Neural cell (in vitro differentiated cells): ENCODE results near the gene SKA3. TPM values are rescaled to one million over a fixed set of nuclear protein-coding genes. Genes with fewer than 3 reads are reported as not detected.

ENCODE experiments used
- H2AFZ ChIP-seq: fragments of 200-600, 300-800 bp; sonication (generic), shearing (Covaris generic); 2 replicates; pipeline ENCODE4 v1.6.0; 2014; ENCODE audit warnings: low read depth, mild to moderate bottlenecking, antibody characterized with exemption, low read length, moderate library complexity
- H3F3A ChIP-seq: fragments of 200-600 bp; shearing (Covaris generic); 2 replicates; pipeline ENCODE4 v1.6.1; 2016; ENCODE audit warnings: mild to moderate bottlenecking, moderate library complexity, mixed read lengths, antibody characterized with exemption, low read length; ENCODE audit not compliant: insufficient read depth, poor library complexity, severe bottlenecking
- H3K27ac ChIP-seq: fragments of 200-600, 300-800 bp; sonication (generic), shearing (Covaris generic); 2 replicates; pipeline ENCODE4 v1.5.1; 2014; ENCODE audit warnings: mild to moderate bottlenecking, low read length, moderate library complexity
- H3K27me3 ChIP-seq: fragments of 300-800, 200-600 bp; sonication (generic), shearing (Covaris generic); 2 replicates; pipeline ENCODE4 v1.6.0; 2014; ENCODE audit warnings: mild to moderate bottlenecking, low read depth, low read length, moderate library complexity; ENCODE audit not compliant: insufficient read depth
- H3K36me3 ChIP-seq: fragments of 300-800, 200-600 bp; sonication (generic), shearing (Covaris generic); 2 replicates; pipeline ENCODE4 v1.5.1; 2014; ENCODE audit warnings: mild to moderate bottlenecking, antibody characterized with exemption, low read length, moderate library complexity; ENCODE audit not compliant: insufficient read depth
- H3K4me2 ChIP-seq: fragments of 300-800, 200-600 bp; sonication (generic), shearing (Covaris generic); 2 replicates; pipeline ENCODE4 v1.6.0; 2014; ENCODE audit warnings: mild to moderate bottlenecking, low read length
- H3K4me3 ChIP-seq: fragments of 300-800, 200-600 bp; sonication (generic), shearing (Covaris generic); 2 replicates; pipeline ENCODE4 v1.5.1; 2014; ENCODE audit warnings: mild to moderate bottlenecking, low read length, moderate library complexity
- H3K79me2 ChIP-seq: fragments of 200-600 bp; shearing (Covaris generic); replicated peaks from 2 replicates; pipeline ENCODE4 v1.6.0; 2014; ENCODE audit warnings: mild to moderate bottlenecking, low read length, moderate library complexity; ENCODE audit not compliant: insufficient read depth
- H3K9ac ChIP-seq: fragments of 300-800, 200-600 bp; sonication (generic), shearing (Covaris generic); 2 replicates; pipeline ENCODE4 v1.6.1; 2016; ENCODE audit warnings: mild to moderate bottlenecking, low read length, mixed read lengths
- H3K9me2 ChIP-seq: fragments of 200-600 bp; shearing (Covaris generic); 2 replicates; pipeline ENCODE4 v1.6.1; 2016; ENCODE audit warnings: mild to moderate bottlenecking, low read length, mixed read lengths; ENCODE audit not compliant: insufficient read depth
- H3K9me3 ChIP-seq: fragments of 200-600, 300-800 bp; sonication (generic), shearing (Covaris generic); 2 replicates; pipeline ENCODE4 v1.6.1; 2016; ENCODE audit warnings: mild to moderate bottlenecking, mixed run types, low read length, moderate library complexity, mixed read lengths
- H4K20me1 ChIP-seq: fragments of 200-600 bp; shearing (Covaris generic); 2 replicates; pipeline ENCODE4 v1.6.1; 2016; ENCODE audit warnings: mild to moderate bottlenecking, mixed run types; ENCODE audit not compliant: insufficient read depth
- CTCF ChIP-seq: fragments of 450-650 bp; IDR thresholded peaks from 2 replicates; pipeline ENCODE4 v1.5.1; 2014; ENCODE audit warnings: antibody characterized with exemption, mild to moderate bottlenecking, moderate library complexity; ENCODE audit not compliant: poor library complexity, severe bottlenecking
- EP300 ChIP-seq: fragments of 450-650 bp; conservative IDR thresholded peaks from 2 replicates; pipeline ENCODE4 v1.6.1; 2014; ENCODE audit warnings: antibody characterized with exemption, mild to moderate bottlenecking, moderate library complexity; ENCODE audit not compliant: poor library complexity, severe bottlenecking
- EZH2 ChIP-seq: fragments of 200-600, 300-800 bp; shearing (Covaris generic), sonication (generic); IDR thresholded peaks from 2 replicates; pipeline ENCODE4 v1.6.1; 2014; ENCODE audit warnings: antibody characterized with exemption, low read length, borderline replicate concordance, mild to moderate bottlenecking; ENCODE audit not compliant: insufficient read depth, poor library complexity, severe bottlenecking
- MXI1 ChIP-seq: fragments of 450-650 bp; conservative IDR thresholded peaks from 2 replicates; pipeline ENCODE4 v1.6.1; 2014; ENCODE audit warnings: antibody characterized with exemption, mild to moderate bottlenecking; ENCODE audit not compliant: poor library complexity, severe bottlenecking
- POLR2AphosphoS5 ChIP-seq: IDR thresholded peaks from 2 replicates; pipeline ENCODE4 v1.6.1; 2012
- RAD21 ChIP-seq: fragments of 450-650 bp; conservative IDR thresholded peaks from 2 replicates; pipeline ENCODE4 v1.6.1; 2014; ENCODE audit warnings: antibody characterized with exemption, mild to moderate bottlenecking, moderate library complexity
- REST ChIP-seq: IDR thresholded peaks from 2 replicates; pipeline ENCODE4 v1.6.1; 2012; ENCODE audit warnings: borderline replicate concordance
- SMC3 ChIP-seq: fragments of 450-650 bp; conservative IDR thresholded peaks from 2 replicates; pipeline ENCODE4 v1.6.1; 2014; ENCODE audit warnings: antibody characterized with exemption, mild to moderate bottlenecking, moderate library complexity; ENCODE audit not compliant: poor library complexity
- TAF1 ChIP-seq: IDR thresholded peaks from 2 replicates; pipeline ENCODE4 v1.6.1; 2012; ENCODE audit warnings: low read depth
- polyA plus RNA-seq: library from polyadenylated mRNA; depleted of rRNA; stranded (reverse); fragments of >200 nt; gene quantifications from 2 replicates; pipeline ENCODE4 v1.2.3, GENCODE V29; 2014

The SKA3 gene
- polyA plus RNA-seq, 1 donor from 2014 or later, result 1.3 TPM

- Histone ChIP-seq H4K20me1 (no peaks in the 10 kb centered on the region), H3F3A (no peaks in the 10 kb centered on the region), H3K36me3 (no peaks in the 10 kb centered on the region), H3K4me3 (no peak overlapping the region), H3K27me3 (no peaks in the 10 kb centered on the region), H3K79me2 (no peaks in the 10 kb centered on the region), H3K9me3 (no peaks in the 10 kb centered on the region), H3K27ac (no peak overlapping the region), H3K9ac (no peak overlapping the region), H2AFZ (no peak overlapping the region), H3K9me2 (no peaks in the 10 kb centered on the region), H3K4me2 (no peak overlapping the region)
- TF ChIP-seq RAD21, result no peak
- no peak for TF ChIP-seq EZH2
- TF ChIP-seq CTCF, result no peak
- no peak for TF ChIP-seq MXI1
- TF ChIP-seq SMC3, result no peak
- TF ChIP-seq POLR2AphosphoS5, result no peak
- TF ChIP-seq REST, result no peak
- TF ChIP-seq TAF1, result no peak
- no peak for TF ChIP-seq EP300
Measured at GRCh38 chr13:21116141-21116540, 60.2 kb downstream of the SKA3 start.

GRCh38 chr13:21115231-21115630 is 61.1 kb downstream of the SKA3 start:
- no peak overlapping the region for H3K9ac ChIP-seq
- H2AFZ ChIP-seq, result no peak overlapping the region
- H4K20me1 ChIP-seq, result no peaks in the 10 kb centered on the region
- no peaks in the 10 kb centered on the region for H3K36me3 ChIP-seq
- no peaks in the 10 kb centered on the region for H3K9me3 ChIP-seq
- no peaks in the 10 kb centered on the region for H3F3A ChIP-seq
- H3K27ac ChIP-seq, result no peak overlapping the region
- H3K9me2 ChIP-seq, result no peaks in the 10 kb centered on the region
- H3K79me2 ChIP-seq, result no peaks in the 10 kb centered on the region
- no peak overlapping the region for H3K4me3 ChIP-seq
- no peak for TF ChIP-seq RAD21
- no peak for TF ChIP-seq MXI1
- TF ChIP-seq POLR2AphosphoS5, result no peak
- no peak for TF ChIP-seq CTCF
- TF ChIP-seq EZH2, result no peak
- no peak for TF ChIP-seq SMC3
- no peak for TF ChIP-seq REST
- no peak for TF ChIP-seq EP300
- no peak for TF ChIP-seq TAF1
- no peaks in the 10 kb centered on the region for H3K27me3 ChIP-seq
- H3K4me2 ChIP-seq, result no peak overlapping the region
